ENCODE measurements around the gene CACNB2. TPM values are rescaled to one million over a fixed set of nuclear protein-coding genes. Genes with fewer than 3 reads are reported as not detected.
"Not testable (repeated sequence)": the region's sequence is repeated elsewhere in the genome, so short reads cannot be mapped to it uniquely, and the experiment has no call there.

CACNB2 gene
- total RNA-seq, 2 experiments from 2014 or later = not detected

DNA sequence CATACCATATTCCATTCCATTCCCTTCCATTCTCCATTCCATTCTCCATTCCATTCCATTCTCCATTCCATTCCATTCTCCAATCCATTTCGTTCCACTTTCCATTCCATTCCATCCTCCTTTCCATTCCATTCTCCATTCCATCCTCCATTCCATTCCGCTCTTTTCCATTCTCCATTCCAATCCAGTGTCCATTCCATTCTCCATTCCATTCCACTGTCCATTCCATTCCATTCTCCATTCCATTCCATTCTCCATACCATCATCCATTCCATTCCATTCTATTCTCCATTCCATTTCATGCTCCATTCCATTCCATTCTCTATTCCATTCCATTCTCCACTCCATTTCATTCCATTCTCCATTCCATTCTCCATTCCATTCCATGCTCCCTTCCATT is 430.2 kb downstream of the CACNB2 start:
- H3K27ac Mint-ChIP-seq; DNase-seq; H3K9me3 Mint-ChIP-seq; H3K27me3 Mint-ChIP-seq; CTCF ChIA-PET; POLR2A ChIA-PET; H3K4me3 Mint-ChIP-seq; H3K36me3 Mint-ChIP-seq (ENCODE audit: low read depth); H3K4me1 Mint-ChIP-seq: not testable (repeated sequence)

- POLR2A ChIA-PET = no interaction called here
- Mint-ChIP-seq H3K4me1 (no peaks in the 10 kb centered on the region), H3K27me3 (no peaks in the 10 kb centered on the region), H3K27ac (no peak overlapping the region), H3K9me3 (peaks cover 8% of the 10 kb centered on the region), H3K36me3 (ENCODE audit: low read depth) (peaks cover 11% of the 10 kb centered on the region), H3K4me3 (no peak overlapping the region)
- CTCF ChIA-PET = no interaction called here
- no peak for DNase-seq
Observed at GRCh38 chr10:18571076-18571475, 430.9 kb downstream of the CACNB2 start.

DNA sequence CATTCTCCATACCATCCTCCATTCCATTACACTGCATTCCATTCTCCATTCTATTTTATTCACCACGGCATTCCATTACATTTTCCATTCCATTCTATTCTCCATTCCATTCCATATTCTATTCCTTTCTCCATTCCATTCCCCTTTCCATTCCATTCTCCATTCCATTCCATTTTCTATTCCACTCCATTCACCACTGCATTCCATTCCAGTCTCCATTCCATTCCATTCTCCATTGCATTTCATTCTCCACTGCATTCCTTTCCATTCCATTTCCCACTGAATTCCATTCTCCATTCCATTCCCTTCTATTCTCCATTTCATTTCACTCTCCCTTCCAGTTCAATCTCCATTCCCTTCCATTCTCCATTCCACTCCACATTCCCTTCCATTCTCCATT is 431.6 kb downstream of the CACNB2 start:
- H3K27ac Mint-ChIP-seq = no peak overlapping the region
- CTCF ChIA-PET = no interaction called here
- POLR2A ChIA-PET = no interaction called here

GRCh38 chr10:18572959-18573561 is 432.8 kb downstream of the CACNB2 start:
- Mint-ChIP-seq H3K4me1 (no peaks in the 10 kb centered on the region), H3K4me3 (no peak overlapping the region), H3K27me3 (no peaks in the 10 kb centered on the region), H3K9me3 (peaks cover 20% of the 10 kb centered on the region), H3K36me3 (ENCODE audit: low read depth) (peaks cover 26% of the 10 kb centered on the region), H3K27ac (no peak overlapping the region)
- DNase-seq = no peak
- CTCF ChIA-PET = no interaction called here
- POLR2A ChIA-PET = no interaction called here

More for the DNA sequence above, 431.6 kb downstream of the CACNB2 start:
- Mint-ChIP-seq H3K9me3 (peaks cover 11% of the 10 kb centered on the region), H3K36me3 (ENCODE audit: low read depth) (peaks cover 16% of the 10 kb centered on the region), H3K27me3 (no peaks in the 10 kb centered on the region), H3K4me1 (no peaks in the 10 kb centered on the region), H3K4me3 (no peak overlapping the region)
- DNase-seq = no peak

DNA sequence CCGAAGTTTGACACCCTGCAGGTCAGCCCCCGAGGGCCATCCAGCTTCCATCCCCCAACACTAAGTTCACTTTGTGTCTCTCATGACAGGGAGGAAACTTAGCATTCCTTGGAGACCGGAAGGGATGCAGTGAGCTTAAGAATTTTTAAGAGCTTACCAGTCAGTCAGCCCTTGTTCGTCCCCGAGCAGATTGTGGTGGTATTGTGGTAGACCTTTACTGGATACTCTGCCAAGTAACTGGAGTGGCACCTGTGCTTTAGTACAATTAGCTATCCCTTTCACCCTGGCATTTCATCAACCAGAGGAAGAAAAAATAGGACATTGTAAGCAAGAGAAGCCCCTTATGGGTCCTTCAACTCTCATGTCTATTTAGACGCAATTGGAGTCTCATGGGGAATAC is 436.4 kb downstream of the CACNB2 start:
- DNase-seq = no peak
- CTCF ChIA-PET = interaction anchor here (0.8 to 1.3 kb wide), 2 partner anchors 14 to 22 kb away, joined by 3 read pairs; no protein-coding TSS in a partner anchor
- peaks cover 34% of the 10 kb centered on the region for H3K9me3 Mint-ChIP-seq
- H3K4me1 Mint-ChIP-seq = peaks cover 5% of the 10 kb centered on the region
- no peak overlapping the region for H3K27ac Mint-ChIP-seq
- H3K4me3 Mint-ChIP-seq = no peak overlapping the region
- H3K36me3 Mint-ChIP-seq (ENCODE audit: low read depth) = peaks cover 55% of the 10 kb centered on the region
- POLR2A ChIA-PET = no interaction called here
- H3K27me3 Mint-ChIP-seq = no peaks in the 10 kb centered on the region

GRCh38 chr10:18577823-18578685 is 437.8 kb downstream of the CACNB2 start:
- Mint-ChIP-seq H3K27me3 (no peaks in the 10 kb centered on the region), H3K9me3 (peaks cover 34% of the 10 kb centered on the region), H3K4me3 (no peak overlapping the region), H3K36me3 (ENCODE audit: low read depth) (peaks cover 69% of the 10 kb centered on the region), H3K27ac (no peak overlapping the region), H3K4me1 (peaks cover 19% of the 10 kb centered on the region)
- DNase-seq = no peak
- CTCF ChIA-PET = no interaction called here
- POLR2A ChIA-PET = no interaction called here

GRCh38 chr10:18582803-18583202 is 442.6 kb downstream of the CACNB2 start:
- Mint-ChIP-seq H3K4me3 (no peak overlapping the region), H3K27ac (peak overlapping the region; percentile 74), H3K36me3 (ENCODE audit: low read depth) (peaks cover 83% of the 10 kb centered on the region), H3K27me3 (no peaks in the 10 kb centered on the region), H3K9me3 (peaks cover 17% of the 10 kb centered on the region), H3K4me1 (peaks cover 28% of the 10 kb centered on the region)
- CTCF ChIA-PET = no interaction called here
- POLR2A ChIA-PET = no interaction called here
- peak; percentile 62 for DNase-seq

DNA sequence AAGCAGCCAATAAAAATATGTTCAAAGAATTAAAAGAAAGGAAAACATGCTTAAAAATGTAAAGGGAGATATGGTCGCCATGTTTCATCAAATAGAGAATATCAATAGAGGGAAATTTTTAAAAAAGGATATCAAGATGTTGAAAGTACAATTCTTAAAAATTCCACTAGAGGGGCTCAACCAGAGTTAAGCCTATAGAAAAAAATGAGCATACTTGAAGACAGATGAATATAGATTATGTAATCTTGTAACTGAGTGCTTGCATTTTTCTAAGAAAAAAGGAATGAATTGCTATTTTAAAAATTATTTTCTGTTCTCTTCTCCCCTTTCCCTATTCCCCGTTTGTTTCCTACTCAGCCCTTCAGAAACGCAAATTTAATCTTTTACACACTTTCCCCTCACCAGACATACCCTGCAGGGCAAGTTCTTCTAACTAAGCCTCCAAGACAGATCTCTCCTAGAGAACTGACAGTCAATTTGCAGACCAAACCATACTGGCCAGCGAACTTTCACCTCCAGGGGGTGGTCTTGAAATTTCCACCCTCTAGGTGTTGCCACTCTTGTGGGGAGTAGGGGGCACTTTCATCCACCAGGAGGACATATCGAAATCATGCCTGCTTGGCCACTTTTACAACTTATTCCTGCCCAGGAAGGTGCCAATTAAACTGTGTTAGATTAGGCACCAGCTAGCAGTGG is 443.5 kb downstream of the CACNB2 start:
- Mint-ChIP-seq H3K27ac (peak overlapping the region; percentile 74), H3K4me1 (peaks cover 28% of the 10 kb centered on the region), H3K9me3 (peaks cover 13% of the 10 kb centered on the region), H3K36me3 (ENCODE audit: low read depth) (peaks cover 82% of the 10 kb centered on the region), H3K27me3 (no peaks in the 10 kb centered on the region), H3K4me3 (no peak overlapping the region)
- ChIA-PET POLR2A (no interaction called here), CTCF (no interaction called here)
- no peak for DNase-seq

DNA sequence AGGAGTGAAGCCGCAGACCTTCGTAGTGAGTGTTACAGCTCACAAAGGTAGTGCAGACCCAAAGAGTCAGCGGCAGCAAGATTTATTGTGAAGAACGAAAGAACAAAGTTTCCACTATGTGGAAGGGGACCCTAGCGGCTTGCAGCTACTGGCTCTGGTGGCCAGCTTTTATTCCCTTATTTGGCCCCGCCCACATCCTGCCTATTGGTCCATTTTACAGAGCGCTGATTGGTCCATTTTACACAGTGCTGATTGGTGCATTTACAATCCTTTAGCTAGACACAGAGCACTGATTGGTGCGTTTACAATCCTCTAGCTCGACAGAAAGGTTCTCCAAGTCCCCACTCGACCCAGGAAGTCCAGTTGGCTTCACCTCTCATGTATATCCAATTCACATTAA is 446.4 kb downstream of the CACNB2 start:
- Mint-ChIP-seq H3K9me3 (peaks cover 13% of the 10 kb centered on the region), H3K36me3 (ENCODE audit: low read depth) (peaks cover 79% of the 10 kb centered on the region), H3K4me1 (peaks cover 23% of the 10 kb centered on the region)
- H3K27ac Mint-ChIP-seq, H3K4me3 Mint-ChIP-seq, H3K27me3 Mint-ChIP-seq, DNase-seq, POLR2A ChIA-PET: not testable (repeated sequence)
- CTCF ChIA-PET = interaction anchor here (1.8 kb wide), 1 partner anchor 13 kb away, joined by 3 read pairs; no protein-coding TSS in a partner anchor

- H3K27ac Mint-ChIP-seq, POLR2A ChIA-PET, H3K4me3 Mint-ChIP-seq, DNase-seq, H3K4me1 Mint-ChIP-seq, H3K27me3 Mint-ChIP-seq: not testable (repeated sequence)
- Mint-ChIP-seq H3K9me3 (peaks cover 12% of the 10 kb centered on the region), H3K36me3 (ENCODE audit: low read depth) (peaks cover 67% of the 10 kb centered on the region)
- CTCF ChIA-PET = interaction anchor here (1.1 kb wide), 1 partner anchor 14 kb away, joined by 3 read pairs; no protein-coding TSS in a partner anchor
Observed at GRCh38 chr10:18591141-18591540, 450.9 kb downstream of the CACNB2 start.

Other genes with a start within 250 kb of the CACNB2 start
- gene SLC39A12, start 188.5 kb upstream of the CACNB2 start, total RNA-seq = not detected

Data from activated CD4-positive, alpha-beta T cell treated with anti-CD3 and anti-CD28 coated beads, Interleukin-2, amount 10 ng/mL, durations not matched to agents 7 days and 5 days (primary cell).